ENCODE measurements around the gene MSH6. TPM values are rescaled to one million over a fixed set of nuclear protein-coding genes. Genes with fewer than 3 reads are reported as not detected.

MSH6 gene
- polyA plus RNA-seq, 1 donor (not counting 4 experiments of a cell fraction or from before 2014, with no cell fraction given): 35.4 TPM

DNA sequence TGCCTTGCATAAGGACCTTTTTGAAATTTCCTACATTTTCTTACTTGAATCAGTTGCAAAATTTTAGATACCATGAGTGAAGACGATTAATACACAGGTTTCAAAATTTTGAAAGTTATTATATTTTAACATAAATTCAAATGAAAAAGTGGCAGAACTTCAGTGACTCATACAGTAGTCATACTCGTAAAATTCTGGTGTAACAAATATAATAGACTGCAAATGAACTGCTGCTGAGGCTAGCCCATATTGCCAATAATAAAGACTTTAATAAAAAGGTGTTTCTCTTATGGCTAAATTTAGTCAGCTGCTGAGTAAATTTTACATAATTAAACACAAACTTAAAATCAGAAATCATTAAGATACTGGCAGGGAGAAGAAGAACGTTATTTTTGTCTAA lies 36.9 kb downstream of the MSH6 start:
- dilution Hi-C loops (cut with MboI; ENCODE audit: extremely low pct_ligation_motif_present, low sequenced_read_pairs): no loop called here
- peaks cover 17 to 29% of the 10 kb centered on the region in 2 experiments for H3K36me3 ChIP-seq (ENCODE audit: control insufficient read depth in 2 of 2, extremely low read depth in 1 of 2, insufficient read depth in 2 of 2, low read length in 2 of 2)
- no peak overlapping the region for H3K27ac ChIP-seq (ENCODE audit: control insufficient read depth, insufficient read depth, low read length)
- no peaks in the 10 kb centered on the region for H3K9me3 ChIP-seq (ENCODE audit: control insufficient read depth, low read depth, low read length)
- H3K9me1 ChIP-seq (ENCODE audit: control insufficient read depth, extremely low read depth, insufficient read depth, low read length): no peaks in the 10 kb centered on the region
- H3K4me2 ChIP-seq (ENCODE audit: control insufficient read depth, extremely low read depth, insufficient read depth, low read depth, low read length): no peak overlapping the region
- H2AFZ ChIP-seq (ENCODE audit: control insufficient read depth, low read length): no peak overlapping the region
- H3K4me3 ChIP-seq (ENCODE audit: control insufficient read depth in 2 of 3, extremely low read depth in 1 of 3, insufficient read depth in 2 of 3, low read depth in 1 of 3, low read length in 3 of 3): no peak overlapping the region
- no peaks in the 10 kb centered on the region for H4K20me1 ChIP-seq (ENCODE audit: control insufficient read depth, extremely low read depth, insufficient read depth, low read length)
- no peaks in the 10 kb centered on the region for H3K27me3 ChIP-seq (ENCODE audit: control insufficient read depth, extremely low read depth, insufficient read depth, low read length)
- H3K4me1 ChIP-seq (ENCODE audit: control insufficient read depth, extremely low read depth, insufficient read depth, low read length): no peaks in the 10 kb centered on the region
- TF ChIP-seq, protein P1, sequence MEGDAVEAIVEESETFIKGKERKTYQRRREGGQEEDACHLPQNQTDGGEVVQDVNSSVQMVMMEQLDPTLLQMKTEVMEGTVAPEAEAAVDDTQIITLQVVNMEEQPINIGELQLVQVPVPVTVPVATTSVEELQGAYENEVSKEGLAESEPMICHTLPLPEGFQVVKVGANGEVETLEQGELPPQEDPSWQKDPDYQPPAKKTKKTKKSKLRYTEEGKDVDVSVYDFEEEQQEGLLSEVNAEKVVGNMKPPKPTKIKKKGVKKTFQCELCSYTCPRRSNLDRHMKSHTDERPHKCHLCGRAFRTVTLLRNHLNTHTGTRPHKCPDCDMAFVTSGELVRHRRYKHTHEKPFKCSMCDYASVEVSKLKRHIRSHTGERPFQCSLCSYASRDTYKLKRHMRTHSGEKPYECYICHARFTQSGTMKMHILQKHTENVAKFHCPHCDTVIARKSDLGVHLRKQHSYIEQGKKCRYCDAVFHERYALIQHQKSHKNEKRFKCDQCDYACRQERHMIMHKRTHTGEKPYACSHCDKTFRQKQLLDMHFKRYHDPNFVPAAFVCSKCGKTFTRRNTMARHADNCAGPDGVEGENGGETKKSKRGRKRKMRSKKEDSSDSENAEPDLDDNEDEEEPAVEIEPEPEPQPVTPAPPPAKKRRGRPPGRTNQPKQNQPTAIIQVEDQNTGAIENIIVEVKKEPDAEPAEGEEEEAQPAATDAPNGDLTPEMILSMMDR (optimal IDR thresholded peaks at IDR 0.05 in 1 of 3, IDR thresholded peaks at IDR 0.05 in 1 of 3, conservative IDR thresholded peaks at IDR 0.05 in 1 of 3; ENCODE audit: extremely low read depth in 1 of 3, insufficient read depth in 2 of 3, low read length in 3 of 3): no peak
- TF ChIP-seq EZH2 (IDR thresholded peaks at IDR 0.05; ENCODE audit: low read length): no peak
- no peaks in the 10 kb centered on the region for H3K79me2 ChIP-seq (ENCODE audit: control insufficient read depth, insufficient read depth, low read length)
- FAIRE-seq (no peak), DNase-seq (ENCODE audit: low read depth, low spot score) (no peak)
- H3K9ac ChIP-seq (ENCODE audit: control insufficient read depth, extremely low read depth, insufficient read depth, low read length): no peak overlapping the region

DNA sequence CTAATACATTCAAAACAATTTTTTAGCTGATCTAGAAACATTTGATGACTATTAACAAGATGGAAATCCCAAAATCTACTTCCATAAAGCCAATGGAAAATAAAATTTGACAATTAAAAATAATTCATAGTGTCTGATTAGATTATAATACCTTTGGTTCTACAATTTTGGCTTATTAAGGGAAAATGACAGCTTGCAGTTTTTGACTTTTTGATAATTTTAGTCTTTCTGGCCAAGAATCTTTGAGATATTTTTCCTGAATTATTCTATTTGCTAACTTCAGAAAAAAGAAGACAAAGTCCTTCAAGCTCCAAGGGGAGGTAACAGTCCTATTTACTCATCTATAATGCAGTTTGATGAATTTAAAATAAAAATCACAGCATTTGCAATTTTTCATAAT lies 39.6 kb downstream of the MSH6 start:
- Histone ChIP-seq H3K27me3 (ENCODE audit: control insufficient read depth, extremely low read depth, insufficient read depth, low read length) (no peaks in the 10 kb centered on the region), H3K4me3 (ENCODE audit: control insufficient read depth in 2 of 3, extremely low read depth in 1 of 3, insufficient read depth in 2 of 3, low read depth in 1 of 3, low read length in 3 of 3) (no peak overlapping the region), H3K9me1 (ENCODE audit: control insufficient read depth, extremely low read depth, insufficient read depth, low read length) (no peaks in the 10 kb centered on the region), H3K27ac (ENCODE audit: control insufficient read depth, insufficient read depth, low read length) (no peak overlapping the region), H3K9ac (ENCODE audit: control insufficient read depth, extremely low read depth, insufficient read depth, low read length) (no peak overlapping the region), H3K36me3 (ENCODE audit: control insufficient read depth in 2 of 2, extremely low read depth in 1 of 2, insufficient read depth in 2 of 2, low read length in 2 of 2) (peaks cover 11 to 27% of the 10 kb centered on the region in 2 experiments), H3K79me2 (ENCODE audit: control insufficient read depth, insufficient read depth, low read length) (no peaks in the 10 kb centered on the region), H3K4me2 (ENCODE audit: control insufficient read depth, extremely low read depth, insufficient read depth, low read depth, low read length) (no peak overlapping the region), H3K4me1 (ENCODE audit: control insufficient read depth, extremely low read depth, insufficient read depth, low read length) (no peaks in the 10 kb centered on the region), H2AFZ (ENCODE audit: control insufficient read depth, low read length) (no peak overlapping the region), H3K9me3 (ENCODE audit: control insufficient read depth, low read depth, low read length) (no peaks in the 10 kb centered on the region), H4K20me1 (ENCODE audit: control insufficient read depth, extremely low read depth, insufficient read depth, low read length) (no peaks in the 10 kb centered on the region)
- dilution Hi-C loops (cut with MboI; ENCODE audit: extremely low pct_ligation_motif_present, low sequenced_read_pairs): no loop called here
- DNase-seq (ENCODE audit: low read depth, low spot score) (no peak), FAIRE-seq (no peak)
- TF ChIP-seq, protein P1 (optimal IDR thresholded peaks at IDR 0.05 in 1 of 3, IDR thresholded peaks at IDR 0.05 in 1 of 3, conservative IDR thresholded peaks at IDR 0.05 in 1 of 3; ENCODE audit: extremely low read depth in 1 of 3, insufficient read depth in 2 of 3, low read length in 3 of 3): no peak
- TF ChIP-seq EZH2 (IDR thresholded peaks at IDR 0.05; ENCODE audit: low read length): no peak
